Adipocyte (in vitro differentiated cells): ENCODE data around the gene SGK2.

ENCODE experiments used
- DNase-seq: peaks from one replicate; pipeline ENCODE4 v3.0.0-alpha.2; 2015; ENCODE audit warnings: low read depth
- H3K27me3 ChIP-seq: replicated peaks from 2 replicates; pipeline ENCODE4 v1.7.0; 2013; ENCODE audit warnings: mild to moderate bottlenecking, low read length, moderate library complexity; ENCODE audit not compliant: control insufficient read depth, insufficient read depth
- H3K36me3 ChIP-seq: 2 replicates; pipeline ENCODE4 v1.7.0; 2013; ENCODE audit warnings: low read length, mild to moderate bottlenecking, moderate library complexity; ENCODE audit not compliant: control insufficient read depth, insufficient read depth, severe bottlenecking
- H3K4me1 ChIP-seq: 2 replicates; pipeline ENCODE4 v1.7.0; 2013; ENCODE audit warnings: mild to moderate bottlenecking, low read length, moderate library complexity; ENCODE audit not compliant: control insufficient read depth, insufficient read depth
- H3K4me3 ChIP-seq: 2 replicates; pipeline ENCODE4 v1.7.0; 2013; ENCODE audit warnings: mild to moderate bottlenecking, low read length, moderate library complexity
- H3K9ac ChIP-seq: 2 replicates; pipeline ENCODE4 v1.7.0; 2013; ENCODE audit warnings: mild to moderate bottlenecking, low read length, moderate library complexity
- H3K9me3 ChIP-seq: 2 replicates; pipeline ENCODE4 v1.7.0; 2013; ENCODE audit warnings: mild to moderate bottlenecking, low read length, moderate library complexity; ENCODE audit not compliant: control insufficient read depth

Gene SGK2

GRCh38 chr20:43548273-43548880 lies 10.4 kb upstream of the SGK2 start:
- H3K4me1 ChIP-seq: no peaks in the 10 kb centered on the region
- H3K9me3 ChIP-seq: peaks cover 6% of the 10 kb centered on the region
- H3K27me3 ChIP-seq: peaks cover 3% of the 10 kb centered on the region
- H3K9ac ChIP-seq: no peak overlapping the region
- H3K4me3 ChIP-seq: no peak overlapping the region
- H3K36me3 ChIP-seq: no peaks in the 10 kb centered on the region
- no peak for DNase-seq

GRCh38 chr20:43549416-43550065 lies 9.3 kb upstream of the SGK2 start:
- no peak overlapping the region for H3K9ac ChIP-seq
- no peak for DNase-seq

GRCh38 chr20:43550456-43550855 lies 8.4 kb upstream of the SGK2 start:
- no peak for DNase-seq
- Histone ChIP-seq H3K27me3 (peaks cover under 1% of the 10 kb centered on the region), H3K4me3 (no peak overlapping the region), H3K36me3 (no peaks in the 10 kb centered on the region), H3K9ac (no peak overlapping the region), H3K4me1 (no peaks in the 10 kb centered on the region), H3K9me3 (peaks cover 6% of the 10 kb centered on the region)

More at GRCh38 chr20:43549416-43550065, 9.3 kb upstream of the SGK2 start:
- no peaks in the 10 kb centered on the region for H3K4me1 ChIP-seq
- H3K9me3 ChIP-seq: peaks cover 6% of the 10 kb centered on the region
- H3K36me3 ChIP-seq: no peaks in the 10 kb centered on the region
- H3K4me3 ChIP-seq: no peak overlapping the region
- H3K27me3 ChIP-seq: peaks cover 3% of the 10 kb centered on the region

GRCh38 chr20:43554369-43554768 lies 4.5 kb upstream of the SGK2 start:
- no peak overlapping the region for H3K9ac ChIP-seq
- no peak overlapping the region for H3K4me3 ChIP-seq
- no peak for DNase-seq
- H3K36me3 ChIP-seq: no peaks in the 10 kb centered on the region
- H3K27me3 ChIP-seq: no peaks in the 10 kb centered on the region
- H3K9me3 ChIP-seq: no peaks in the 10 kb centered on the region
- peaks cover 18% of the 10 kb centered on the region for H3K4me1 ChIP-seq

- Histone ChIP-seq H3K9ac (peak overlapping the region; percentile 60), H3K9me3 (no peaks in the 10 kb centered on the region), H3K27me3 (no peaks in the 10 kb centered on the region), H3K4me3 (peak overlapping the region; percentile 53), H3K4me1 (peaks cover 20% of the 10 kb centered on the region), H3K36me3 (no peaks in the 10 kb centered on the region)
- DNase-seq: no peak
Observed at GRCh38 chr20:43559147-43559987, 540 bp downstream of the SGK2 start.

- no peaks in the 10 kb centered on the region for H3K27me3 ChIP-seq
- H3K4me1 ChIP-seq: peaks cover 20% of the 10 kb centered on the region
- DNase-seq: no peak
- H3K9me3 ChIP-seq: no peaks in the 10 kb centered on the region
- no peaks in the 10 kb centered on the region for H3K36me3 ChIP-seq
- H3K9ac ChIP-seq: no peak overlapping the region
- H3K4me3 ChIP-seq: no peak overlapping the region
Observed at GRCh38 chr20:43560974-43561373, 2.1 kb downstream of the SGK2 start.

GRCh38 chr20:43563429-43563828 lies 4.6 kb downstream of the SGK2 start:
- no peak for DNase-seq
- no peak overlapping the region for H3K4me3 ChIP-seq
- no peaks in the 10 kb centered on the region for H3K9me3 ChIP-seq
- H3K9ac ChIP-seq: no peak overlapping the region
- H3K4me1 ChIP-seq: peaks cover 11% of the 10 kb centered on the region
- peaks cover 3% of the 10 kb centered on the region for H3K36me3 ChIP-seq
- H3K27me3 ChIP-seq: peaks cover 5% of the 10 kb centered on the region

GRCh38 chr20:43563991-43564390 lies 5.2 kb downstream of the SGK2 start:
- H3K27me3 ChIP-seq: peaks cover 5% of the 10 kb centered on the region
- H3K9me3 ChIP-seq: no peaks in the 10 kb centered on the region
- no peak for DNase-seq

GRCh38 chr20:43564455-43564854 lies 5.6 kb downstream of the SGK2 start:
- Histone ChIP-seq H3K4me1 (peaks cover under 1% of the 10 kb centered on the region), H3K27me3 (peaks cover 6% of the 10 kb centered on the region), H3K9ac (no peak overlapping the region), H3K36me3 (peaks cover 4% of the 10 kb centered on the region), H3K4me3 (no peak overlapping the region), H3K9me3 (no peaks in the 10 kb centered on the region)
- DNase-seq: no peak

More at GRCh38 chr20:43563991-43564390, 5.2 kb downstream of the SGK2 start:
- H3K4me1 ChIP-seq: peaks cover 5% of the 10 kb centered on the region
- H3K4me3 ChIP-seq: no peak overlapping the region
- no peak overlapping the region for H3K9ac ChIP-seq
- H3K36me3 ChIP-seq: peaks cover 3% of the 10 kb centered on the region

GRCh38 chr20:43564993-43565757 lies 6.3 kb downstream of the SGK2 start:
- H3K36me3 ChIP-seq: peaks cover 11% of the 10 kb centered on the region
- DNase-seq: no peak
- H3K27me3 ChIP-seq: peaks cover 9% of the 10 kb centered on the region
- no peak overlapping the region for H3K4me3 ChIP-seq
- H3K9ac ChIP-seq: no peak overlapping the region
- H3K9me3 ChIP-seq: no peaks in the 10 kb centered on the region
- H3K4me1 ChIP-seq: no peaks in the 10 kb centered on the region

GRCh38 chr20:43565758-43566104 lies 6.9 kb downstream of the SGK2 start:
- no peaks in the 10 kb centered on the region for H3K4me1 ChIP-seq
- peaks cover 9% of the 10 kb centered on the region for H3K27me3 ChIP-seq
- H3K36me3 ChIP-seq: peaks cover 12% of the 10 kb centered on the region
- no peak overlapping the region for H3K4me3 ChIP-seq
- no peaks in the 10 kb centered on the region for H3K9me3 ChIP-seq
- no peak overlapping the region for H3K9ac ChIP-seq
- DNase-seq: no peak
